ENCODE results near the gene COL25A1.

DNA sequence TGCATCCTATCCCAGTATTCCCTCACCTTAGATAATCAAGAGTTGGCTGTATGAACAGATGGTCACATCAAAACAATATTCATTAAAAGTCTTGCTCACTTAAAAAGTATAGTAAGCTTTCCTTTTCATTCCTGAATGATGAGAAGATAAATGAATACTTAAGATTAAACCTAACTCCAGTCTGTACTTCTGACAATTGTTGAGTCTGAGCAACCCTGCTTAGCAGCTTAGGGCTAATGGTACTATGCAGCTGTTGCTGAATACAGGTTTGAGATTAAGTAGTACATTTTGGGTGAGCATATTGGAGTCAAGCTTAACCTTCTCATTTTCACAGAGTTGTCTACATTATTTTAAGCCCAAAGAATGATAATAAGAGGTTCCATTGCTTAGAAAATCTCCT is 417.9 kb downstream of the COL25A1 start:
- TF ChIP-seq EZH2 (IDR thresholded peaks at IDR 0.05; ENCODE audit: borderline replicate concordance, low read depth, low read length, poor library complexity, severe bottlenecking): no peak
- TF ChIP-seq CTCF (conservative IDR thresholded peaks at IDR 0.05; ENCODE audit: low read depth, low read length): no peak
